T47D (cell line): ENCODE measurements around the gene DPYD.

Experiments used
- DNase-seq, 2 experiments: peaks; one replicate each; pipeline versions ENCODE4 v3.0.0 to v3.0.0-alpha.2; 2011 to 2012; ENCODE audit warnings: low read depth in 1 of 2, low spot score in 1 of 2
- JUND ChIP-seq: IDR thresholded peaks from 2 replicates; pipeline ENCODE4 v1.6.1; 2012; ENCODE audit warnings: low read depth
- in situ Hi-C: cut with HindIII; loops from 2 replicates; pipeline ENCODE4 v1.10.0; 2016; ENCODE audit warnings: low sequenced_read_pairs, low pct_unique_long_range_greater_than_20kb

DPYD gene

GRCh38 chr1:97920832-97921571 is at the start of gene DPYD:
Gene DPYD (minus strand): TSS chr1:97921034. CDS start chr1:97920922, 112 bp downstream.
- peak; percentile 65 to 77 for DNase-seq
- in situ Hi-C loops: no loop called here
- no peak for TF ChIP-seq JUND

GRCh38 chr1:97960470-97960869 is 39.6 kb upstream of the DPYD start:
- DNase-seq: no peak
- in situ Hi-C loops: no loop called here
- TF ChIP-seq JUND: no peak

- TF ChIP-seq JUND: no peak
- DNase-seq: no peak
- in situ Hi-C loops: no loop called here
Measured at GRCh38 chr1:97947695-97948094, 26.9 kb upstream of the DPYD start.

GRCh38 chr1:97943354-97943753 is 22.5 kb upstream of the DPYD start:
- DNase-seq: no peak
- in situ Hi-C loops: no loop called here

GRCh38 chr1:97942161-97943123 is 21.6 kb upstream of the DPYD start:
- no peak for TF ChIP-seq JUND
- DNase-seq: no peak
- in situ Hi-C loops: no loop called here

More at GRCh38 chr1:97943354-97943753, 22.5 kb upstream of the DPYD start:
- no peak for TF ChIP-seq JUND

- in situ Hi-C loops: no loop called here
- TF ChIP-seq JUND: no peak
Measured at GRCh38 chr1:97938285-97938642, 17.4 kb upstream of the DPYD start.

GRCh38 chr1:97936976-97937375 is 16.1 kb upstream of the DPYD start:
- no peak for TF ChIP-seq JUND
- no peak for DNase-seq
- in situ Hi-C loops: no loop called here

More at GRCh38 chr1:97938285-97938642, 17.4 kb upstream of the DPYD start:
- no peak for DNase-seq

GRCh38 chr1:97934491-97934890 is 13.7 kb upstream of the DPYD start:
- in situ Hi-C loops: no loop called here
- DNase-seq: no peak
- TF ChIP-seq JUND: no peak

- TF ChIP-seq JUND: no peak
- DNase-seq: no peak
- in situ Hi-C loops: no loop called here
Measured at GRCh38 chr1:97929874-97930851, 9.3 kb upstream of the DPYD start.

GRCh38 chr1:97926017-97926708 is 5.3 kb upstream of the DPYD start:
- in situ Hi-C loops: no loop called here
- no peak for TF ChIP-seq JUND
- no peak for DNase-seq

GRCh38 chr1:97925151-97925550 is 4.3 kb upstream of the DPYD start:
- DNase-seq: no peak
- in situ Hi-C loops: no loop called here
- no peak for TF ChIP-seq JUND
